ENCODE results near the gene ZNF853.
"Not testable (repeated sequence)": the region's sequence is repeated elsewhere in the genome, so short reads cannot be mapped to it uniquely, and the experiment has no call there.

Gene ZNF853

DNA sequence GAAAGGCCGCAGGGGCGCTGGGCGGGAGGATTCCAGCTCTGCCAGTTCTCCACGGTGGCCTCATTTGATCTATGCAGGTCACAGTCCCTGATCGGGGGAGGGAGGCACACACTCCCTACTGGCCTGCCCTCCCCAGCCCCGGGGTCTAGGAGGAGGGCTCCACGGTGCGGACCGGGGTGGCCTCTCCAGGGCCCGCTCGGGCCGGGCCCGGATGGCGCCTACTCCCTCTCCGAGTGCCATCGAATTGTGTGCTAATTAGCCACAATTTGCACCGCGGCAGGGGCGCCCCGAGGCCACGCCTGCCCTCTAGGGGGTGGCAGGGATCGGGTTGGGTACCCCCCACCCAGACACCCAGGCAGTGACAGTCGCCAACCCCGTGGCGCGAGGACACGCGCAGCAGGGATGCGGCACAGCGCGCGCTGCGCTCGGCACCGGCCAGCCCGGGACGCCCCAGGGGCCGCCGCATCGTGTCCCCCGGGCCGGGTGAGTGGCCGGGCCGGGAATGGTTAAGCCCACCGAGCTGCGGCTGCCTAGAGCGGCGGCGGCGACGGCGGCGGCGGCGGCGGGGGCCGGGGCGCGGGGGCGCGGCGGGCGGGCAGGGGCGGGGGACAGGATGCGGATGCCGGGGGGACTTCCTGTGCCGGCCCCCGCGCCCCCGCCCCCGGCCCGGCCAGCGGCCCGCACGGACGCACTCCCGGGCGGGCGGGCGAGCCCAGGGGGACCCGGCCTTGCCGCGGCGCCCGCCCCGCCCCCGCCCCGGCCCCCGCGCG is at the start of gene ZNF853:
ZNF853 (plus strand) TSS at position 658 of the 770 bp plus-strand sequence. CDS start 565 bp downstream, outside the sequence.
- no peak for DNase-seq (ENCODE audit: low read depth)

DNA sequence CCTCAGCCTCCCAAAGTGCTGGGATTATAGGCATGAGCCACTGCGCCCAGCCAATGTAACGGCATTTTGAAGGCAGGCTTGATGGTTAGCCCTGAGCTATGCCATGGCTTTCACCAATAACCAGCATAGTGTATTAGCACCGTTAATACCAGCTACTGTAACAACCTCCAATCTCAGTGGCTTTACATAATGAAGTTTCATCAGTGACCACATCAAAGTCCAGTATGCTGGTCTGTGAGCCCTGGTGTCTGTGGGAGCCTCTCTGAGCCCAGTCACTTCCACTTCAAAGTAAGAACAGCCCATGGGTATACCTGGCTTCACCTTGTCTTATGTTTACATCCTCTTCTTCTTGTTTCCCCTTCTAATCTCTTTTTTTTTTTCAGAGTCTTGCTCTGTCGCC is 49.8 kb upstream of the ZNF853 start:
- DNase-seq (ENCODE audit: low read depth), result no peak

DNA sequence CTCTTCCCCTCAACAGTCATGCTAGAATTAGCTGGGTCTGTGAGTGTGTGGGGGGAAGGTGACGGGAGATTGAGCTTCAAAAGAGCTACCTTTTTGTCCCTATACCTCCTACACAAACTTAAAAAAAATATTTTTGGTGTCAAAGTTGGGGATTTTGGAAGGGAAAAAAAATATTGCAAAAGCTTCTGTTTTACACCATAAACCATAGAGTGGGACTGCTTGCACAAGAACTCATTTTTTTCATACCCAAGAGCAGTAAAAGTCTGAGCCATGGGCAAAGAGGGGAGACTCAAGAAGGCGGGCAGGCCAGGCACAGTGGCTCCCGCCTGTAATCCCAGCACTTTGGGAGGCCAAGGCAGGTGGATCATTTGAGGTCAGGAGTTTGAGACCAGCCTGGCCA is 47.5 kb upstream of the ZNF853 start:
- no peak for DNase-seq (ENCODE audit: low read depth)

DNA sequence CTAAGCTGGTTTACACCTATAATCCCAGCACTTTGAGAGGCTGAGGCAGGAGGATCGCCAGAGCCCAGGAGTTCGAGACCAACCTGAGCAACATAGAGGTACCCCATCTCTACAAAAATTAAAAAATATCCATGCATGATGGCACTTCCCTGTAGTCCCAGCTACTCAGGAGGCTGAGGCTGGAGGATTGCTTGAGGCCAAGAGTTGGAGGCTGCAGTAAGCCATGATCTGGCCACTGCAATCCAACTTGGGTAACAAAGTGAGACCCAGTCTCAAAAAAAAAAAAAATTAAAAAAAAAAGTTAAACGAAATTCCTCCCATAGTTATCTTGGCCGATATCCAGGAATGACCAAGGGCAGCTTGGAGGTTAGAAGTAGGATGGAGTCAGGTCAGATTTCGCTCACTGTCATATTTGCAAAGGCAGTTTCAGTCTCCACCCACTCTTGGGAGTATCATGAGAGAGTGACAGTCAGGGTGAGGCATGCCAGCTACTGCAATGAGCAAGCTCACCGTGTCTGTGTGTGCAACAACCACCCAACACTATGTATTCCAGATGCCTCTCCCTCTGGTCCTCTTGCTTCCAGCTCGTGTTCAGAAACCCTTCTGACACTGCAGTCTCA is 44.1 kb upstream of the ZNF853 start:
- DNase-seq (ENCODE audit: low read depth), result no peak

DNA sequence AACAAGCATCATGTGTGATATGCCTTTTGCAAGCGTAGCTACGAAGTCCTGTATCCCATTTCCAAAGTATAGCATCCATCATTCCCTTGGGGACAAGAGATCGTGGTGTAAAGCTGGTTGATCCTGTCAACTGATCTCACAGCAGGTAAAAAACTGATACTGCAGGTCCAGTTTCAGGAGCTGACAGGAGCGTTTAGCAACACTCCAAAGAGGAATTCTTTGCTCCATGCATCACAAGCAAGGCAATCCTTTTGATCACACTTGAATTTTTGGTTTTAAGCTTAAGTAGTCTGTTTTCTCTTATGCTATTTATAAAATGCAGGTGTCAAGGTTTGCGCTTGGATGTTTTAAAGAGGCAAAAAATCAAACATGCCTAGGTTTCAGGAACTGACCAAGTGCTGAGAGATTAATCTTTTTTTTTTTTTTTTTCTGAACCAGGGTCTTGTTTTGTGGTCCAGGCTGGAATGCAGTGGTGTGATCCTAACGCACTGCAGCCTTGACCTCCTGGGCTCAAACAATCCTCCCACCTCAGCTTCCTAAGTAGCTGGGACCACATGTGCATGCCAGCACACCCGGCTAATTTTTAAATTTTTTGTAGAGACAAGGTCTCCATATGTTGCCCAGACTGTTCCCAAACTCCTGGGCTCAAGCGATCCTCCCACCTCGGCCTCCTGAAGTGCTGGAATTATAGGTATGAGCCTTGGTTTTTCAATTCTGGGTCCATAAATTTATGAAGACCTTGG is 40.0 kb upstream of the ZNF853 start:
- no peak for DNase-seq (ENCODE audit: low read depth)

DNA sequence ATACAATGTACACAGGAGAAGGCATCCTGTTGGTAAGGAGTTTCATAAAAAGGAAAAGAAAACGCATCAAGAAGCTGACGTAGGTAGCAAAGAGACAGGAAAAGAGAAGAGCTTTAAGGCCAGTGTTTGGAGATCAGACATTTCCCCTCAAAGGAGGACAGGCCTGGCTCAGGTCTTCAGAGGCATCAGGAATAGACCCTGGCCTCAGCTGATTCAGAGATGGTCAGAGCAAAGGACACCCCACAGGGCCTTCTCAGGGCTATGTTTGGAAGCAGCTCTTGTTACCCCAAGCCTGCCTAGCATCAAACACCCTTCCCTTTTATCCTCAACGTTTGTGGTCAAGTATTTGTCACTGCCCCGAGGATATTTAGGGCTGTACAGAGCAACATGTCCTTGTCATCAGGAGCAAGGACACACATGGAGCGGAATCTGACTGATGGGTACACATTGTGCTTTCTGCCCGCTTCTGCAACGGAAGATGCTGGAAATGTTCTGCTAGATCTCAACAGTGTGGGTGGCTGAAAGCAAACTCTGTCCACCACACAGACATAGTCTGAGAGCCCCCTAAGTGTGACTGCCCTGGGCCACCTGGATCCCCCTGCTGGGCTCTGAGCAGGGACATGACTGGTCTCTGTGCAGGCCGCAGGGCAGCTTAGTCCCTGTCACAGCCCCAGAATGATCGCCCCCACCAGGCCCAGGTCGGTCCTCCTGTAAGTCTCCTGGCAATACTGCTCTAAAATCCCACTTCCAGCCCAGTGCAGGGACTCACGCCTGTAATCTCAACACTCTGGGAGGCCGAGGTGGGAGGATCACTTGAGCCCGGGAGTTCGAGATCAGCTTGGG is 39.2 kb upstream of the ZNF853 start:
- DNase-seq (ENCODE audit: low read depth), result no peak

DNA sequence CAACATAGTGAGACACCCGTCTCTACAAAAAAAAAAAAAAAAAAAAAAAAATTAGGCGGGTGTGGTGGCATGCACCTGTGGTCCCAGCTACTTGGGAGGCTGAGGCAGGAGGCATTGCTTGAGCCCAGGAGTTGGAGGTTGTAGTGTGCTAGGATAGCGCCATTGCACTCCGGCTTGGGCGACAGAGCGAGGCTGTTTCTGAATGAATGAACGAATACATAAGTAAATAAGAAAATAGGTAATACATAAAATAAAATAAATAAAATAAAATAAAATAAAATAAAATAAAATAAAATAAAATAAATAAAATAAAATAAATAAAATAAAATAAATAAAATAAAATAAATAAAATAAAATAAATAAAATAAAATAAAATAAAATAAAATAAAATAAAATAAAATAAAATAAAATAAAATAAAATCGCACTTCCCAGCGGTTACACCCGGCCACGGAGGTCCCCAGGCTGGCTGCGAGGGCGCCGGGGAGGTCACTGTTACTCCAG is 38.5 kb upstream of the ZNF853 start:
- not testable (repeated sequence) for DNase-seq (ENCODE audit: low read depth)

DNA sequence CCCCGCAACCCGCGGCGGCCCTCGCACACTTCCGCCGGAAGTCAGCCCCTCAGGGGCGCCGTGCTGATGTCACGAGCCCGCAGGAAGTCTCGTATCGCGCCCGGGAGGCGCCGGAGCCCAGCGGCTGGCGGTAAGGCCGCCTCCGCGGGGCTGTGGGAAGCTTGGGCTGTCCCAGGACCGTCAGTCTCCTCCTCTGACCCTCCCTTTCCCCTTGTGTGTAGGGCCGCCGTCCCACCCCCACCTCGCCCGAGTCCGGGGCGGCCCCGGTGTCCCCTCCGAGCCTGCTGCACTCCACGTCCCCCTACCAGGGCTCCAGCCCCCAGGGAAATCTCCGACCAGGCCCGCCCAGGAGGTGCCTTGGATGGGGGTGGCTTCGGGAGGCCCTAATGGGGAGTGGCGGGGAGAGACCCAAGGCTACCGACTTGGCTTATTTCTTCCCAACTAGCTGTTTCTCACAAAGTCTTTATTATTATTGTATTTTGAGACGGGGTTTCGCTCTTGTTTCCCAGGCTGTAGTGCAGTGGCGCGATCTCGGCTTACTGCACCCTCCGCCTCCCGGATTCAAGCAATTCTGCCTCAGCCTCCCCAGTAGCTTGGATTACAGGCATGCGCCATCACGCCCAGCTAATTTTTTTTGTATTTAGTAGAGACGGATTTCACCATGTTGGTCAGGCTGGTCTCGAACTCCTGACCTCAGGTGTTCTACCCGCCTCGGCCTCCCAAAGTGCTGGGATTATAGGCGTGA is 37.9 kb upstream of the ZNF853 start, which contains the start of gene ZDHHC4:
ZDHHC4 (plus strand) TSS at position 86 of the 745 bp plus-strand sequence. CDS start 3,108 bp downstream, outside the sequence.
- DNase-seq (ENCODE audit: low read depth), result peak; percentile 89

DNA sequence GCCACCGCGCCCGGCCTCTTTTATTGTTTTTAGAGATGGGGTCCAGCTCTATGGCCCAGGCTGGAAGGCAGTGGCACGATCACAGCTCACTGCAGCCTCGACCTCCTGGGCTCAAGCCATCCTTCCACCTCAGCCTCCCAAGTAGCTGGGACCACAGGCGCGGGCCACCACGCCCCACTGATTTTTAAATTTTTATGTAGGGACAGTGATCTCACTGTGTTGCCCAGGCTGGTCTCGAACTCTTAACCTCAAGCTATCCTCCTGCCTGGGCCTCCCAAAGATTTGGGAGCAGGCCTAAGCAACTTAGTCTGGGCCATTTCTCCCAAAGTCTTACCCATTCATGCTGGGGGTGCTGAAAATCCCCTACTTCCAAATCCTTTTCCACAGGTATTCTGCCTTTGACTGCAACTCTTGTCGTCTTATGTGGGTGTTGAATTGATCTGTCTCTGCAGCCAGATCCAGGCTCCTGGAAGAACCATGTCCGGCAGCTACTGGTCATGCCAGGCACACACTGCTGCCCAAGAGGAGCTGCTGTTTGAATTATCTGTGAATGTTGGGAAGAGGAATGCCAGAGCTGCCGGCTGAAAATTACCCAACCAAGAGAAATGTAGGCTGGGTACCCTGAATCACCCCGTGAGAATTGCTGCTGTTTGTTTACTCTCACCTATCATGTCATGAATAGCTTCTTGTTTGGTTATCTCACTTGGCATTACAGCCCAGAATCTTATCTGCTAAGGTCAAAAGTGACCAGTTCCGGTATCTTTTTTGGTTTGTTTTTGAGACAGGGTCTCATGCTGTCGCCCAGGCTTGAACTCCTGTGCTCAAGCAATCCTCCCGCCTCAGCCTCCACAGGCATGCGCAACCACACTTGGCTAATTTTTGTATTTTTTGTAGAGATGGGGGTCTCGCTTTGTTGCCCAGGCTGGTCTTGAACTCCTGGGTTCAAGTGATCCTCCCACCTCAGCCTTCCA is 37.0 kb upstream of the ZNF853 start:
- peak; percentile 41 for DNase-seq (ENCODE audit: low read depth)

DNA sequence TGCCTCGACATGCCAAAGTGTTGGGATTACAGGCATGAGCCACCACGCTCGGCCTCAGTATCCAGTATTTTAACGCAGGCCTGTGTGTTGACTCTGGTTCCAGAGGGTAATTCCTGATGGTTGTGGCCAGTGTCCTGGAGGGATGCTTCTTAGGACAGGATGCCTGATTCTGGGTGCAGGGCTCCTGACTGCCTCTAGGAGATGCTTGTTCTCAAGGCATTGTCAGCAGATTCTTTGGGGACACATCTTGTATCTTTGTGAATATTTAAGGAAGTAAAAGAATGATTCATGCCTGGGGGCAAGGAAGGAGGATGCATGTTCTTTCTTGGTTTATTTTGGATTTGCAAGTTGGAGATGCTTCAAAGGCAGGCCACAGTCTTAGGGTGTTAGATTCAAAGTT is 36.0 kb upstream of the ZNF853 start:
- peak; percentile 31 for DNase-seq (ENCODE audit: low read depth)

DNA sequence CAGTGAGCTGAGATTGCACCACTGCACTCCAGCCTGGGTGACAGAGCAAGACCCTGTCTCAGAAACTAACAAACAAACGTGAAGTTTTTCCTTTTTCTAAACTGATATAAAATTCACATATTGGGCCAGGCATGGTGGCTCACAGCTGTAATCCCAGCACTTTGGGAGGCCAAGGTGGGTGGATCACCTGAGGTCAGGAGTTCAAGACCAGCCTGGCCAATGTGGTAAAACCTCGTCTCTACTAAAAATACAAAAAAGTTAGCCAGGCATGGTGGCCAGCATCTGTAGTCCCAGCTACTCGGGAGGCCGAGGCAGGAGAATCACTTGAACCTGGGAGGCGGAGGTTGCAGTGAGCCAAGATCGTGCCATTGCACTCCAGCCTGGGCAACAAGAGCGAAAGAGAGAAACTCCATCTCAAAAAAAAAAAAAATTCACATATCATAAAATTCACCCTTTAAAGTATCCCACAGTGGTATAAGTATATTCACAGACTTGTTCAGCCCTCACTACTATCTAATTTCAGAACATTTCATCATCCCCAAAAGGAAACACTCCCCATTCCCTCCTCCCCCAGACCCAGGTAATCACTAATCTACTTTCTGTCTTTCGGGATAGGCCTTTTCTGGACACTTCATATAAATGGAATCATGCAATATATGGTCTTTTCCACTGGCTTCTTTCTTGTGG is 29.5 kb upstream of the ZNF853 start:
- not testable (repeated sequence) for DNase-seq (ENCODE audit: low read depth)

DNA sequence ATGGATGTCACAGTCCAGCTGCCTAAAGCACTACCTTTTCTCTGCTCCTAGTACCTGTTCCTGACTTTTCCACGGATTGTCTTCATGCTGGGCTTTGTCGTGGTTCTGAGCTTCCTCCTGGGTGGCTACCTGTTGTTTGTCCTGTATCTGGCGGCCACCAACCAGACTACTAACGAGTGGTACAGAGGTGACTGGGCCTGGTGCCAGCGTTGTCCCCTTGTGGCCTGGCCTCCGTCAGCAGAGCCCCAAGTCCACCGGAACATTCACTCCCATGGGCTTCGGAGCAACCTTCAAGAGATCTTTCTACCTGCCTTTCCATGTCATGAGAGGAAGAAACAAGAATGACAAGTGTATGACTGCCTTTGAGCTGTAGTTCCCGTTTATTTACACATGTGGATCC is 26.8 kb upstream of the ZNF853 start:
- no peak for DNase-seq (ENCODE audit: low read depth)

DNA sequence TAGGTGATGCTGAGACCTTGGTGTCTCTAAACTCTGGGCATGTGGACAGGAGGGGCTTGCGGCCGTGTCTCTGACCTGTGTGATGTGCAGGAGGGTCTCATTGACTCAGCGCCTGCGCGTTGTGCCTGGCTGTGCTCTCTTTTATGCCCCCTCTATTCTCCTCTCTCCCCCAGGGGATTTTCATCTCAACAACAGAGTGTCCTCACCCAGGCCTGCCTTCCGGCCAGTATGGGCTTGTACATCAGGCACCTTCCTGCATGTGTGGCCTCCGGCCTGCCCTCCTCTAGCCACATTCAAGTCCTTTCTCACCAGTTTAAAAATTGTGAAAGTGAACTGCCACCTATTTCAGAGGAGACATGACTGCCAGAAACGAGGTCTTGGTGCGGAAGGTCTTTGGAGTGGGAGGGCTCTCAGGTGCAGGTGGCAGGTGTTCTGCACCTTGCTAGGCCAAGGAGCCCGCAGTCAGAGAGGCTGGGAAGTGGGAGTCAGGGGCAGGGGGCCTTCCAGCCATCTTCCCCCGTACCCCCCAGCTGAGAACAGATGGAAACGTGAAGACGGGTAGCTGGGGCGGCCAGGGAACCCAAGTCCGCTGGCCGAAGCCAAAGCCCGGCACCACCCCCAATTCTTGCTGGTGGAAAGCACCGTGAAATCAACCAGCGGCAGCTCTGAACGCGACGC is 26.1 kb upstream of the ZNF853 start:
- DNase-seq (ENCODE audit: low read depth), result no peak

DNA sequence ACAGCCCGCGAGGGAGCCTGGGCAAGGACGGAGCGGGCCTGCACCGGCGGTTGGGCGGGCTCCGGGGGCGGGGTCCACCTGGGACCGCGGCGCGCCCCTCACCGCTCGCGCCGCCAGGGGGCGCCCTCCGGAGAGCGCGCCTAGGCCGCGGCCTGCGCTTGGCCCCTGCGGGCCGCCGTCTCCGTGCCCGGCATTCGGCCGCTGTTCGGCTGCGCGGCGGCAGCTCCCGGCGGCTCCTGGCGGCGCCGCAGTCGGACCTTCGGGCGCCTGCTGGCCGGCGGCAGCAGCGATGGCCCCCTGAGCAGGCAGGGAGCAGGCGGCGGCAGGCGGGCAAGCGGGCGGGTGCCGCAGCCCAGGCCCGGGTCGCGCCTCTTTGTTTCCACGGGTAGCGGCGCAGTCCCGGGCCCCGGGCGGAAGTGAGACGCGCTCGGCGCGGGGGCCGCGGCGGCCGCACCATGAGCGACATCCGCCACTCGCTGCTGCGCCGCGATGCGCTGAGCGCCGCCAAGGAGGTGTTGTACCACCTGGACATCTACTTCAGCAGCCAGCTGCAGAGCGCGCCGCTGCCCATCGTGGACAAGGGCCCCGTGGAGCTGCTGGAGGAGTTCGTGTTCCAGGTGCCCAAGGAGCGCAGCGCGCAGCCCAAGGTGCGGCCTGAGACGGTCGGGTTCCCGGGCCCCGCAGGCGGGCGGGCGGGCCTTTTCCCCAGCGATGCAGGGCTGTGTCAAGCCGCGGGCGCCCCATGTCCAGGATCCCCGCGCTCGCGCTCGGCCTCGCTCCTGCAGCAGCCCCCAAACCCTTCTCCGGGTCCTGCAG is 25.4 kb upstream of the ZNF853 start, which contains the start of gene INTS15:
INTS15 (plus strand) TSS at position 193 of the 816 bp plus-strand sequence; CDS start at position 456, 263 bp downstream.
- DNase-seq (ENCODE audit: low read depth), result peak; percentile 81

DNA sequence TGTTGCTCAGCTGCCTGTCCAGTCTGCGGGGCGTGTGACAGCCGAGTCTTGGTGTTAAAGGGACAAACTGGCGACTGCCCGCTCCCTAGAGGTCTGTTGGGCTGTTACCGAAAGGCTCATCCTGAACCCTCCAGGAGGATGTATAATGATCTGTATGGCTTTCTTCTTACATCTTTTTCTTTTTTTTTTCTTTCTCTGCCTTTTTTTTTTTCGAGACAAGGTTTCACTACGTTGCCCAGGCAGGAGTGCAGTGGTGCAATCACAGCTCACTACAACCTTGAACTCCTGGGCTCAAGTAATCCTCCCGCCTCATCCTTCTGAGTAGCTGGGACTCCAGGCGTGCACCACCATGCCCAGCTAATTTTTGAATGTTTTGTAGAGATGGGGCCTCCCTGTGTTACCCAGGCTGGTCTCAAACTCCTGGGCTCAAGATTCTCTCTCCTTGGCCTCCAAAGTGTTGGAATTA is 24.7 kb upstream of the ZNF853 start:
- DNase-seq (ENCODE audit: low read depth), result peak; percentile 31

DNA sequence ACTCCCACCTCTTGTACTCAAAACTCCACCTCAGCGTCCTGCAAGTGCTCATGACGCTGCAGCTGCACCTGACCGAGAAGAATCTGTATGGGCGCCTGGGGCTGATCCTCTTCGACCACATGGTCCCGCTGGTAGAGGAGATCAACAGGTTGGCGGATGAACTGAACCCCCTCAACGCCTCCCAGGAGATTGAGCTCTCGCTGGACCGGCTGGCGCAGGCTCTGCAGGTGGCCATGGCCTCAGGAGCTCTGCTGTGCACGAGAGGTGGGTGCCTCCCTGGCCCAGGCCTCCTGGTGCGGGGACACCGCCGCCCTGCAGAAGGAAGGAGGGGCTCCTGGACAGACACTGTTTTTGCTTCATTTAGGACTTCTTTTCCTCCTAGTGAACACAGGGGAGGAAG is 15.3 kb upstream of the ZNF853 start:
- DNase-seq (ENCODE audit: low read depth), result no peak

DNA sequence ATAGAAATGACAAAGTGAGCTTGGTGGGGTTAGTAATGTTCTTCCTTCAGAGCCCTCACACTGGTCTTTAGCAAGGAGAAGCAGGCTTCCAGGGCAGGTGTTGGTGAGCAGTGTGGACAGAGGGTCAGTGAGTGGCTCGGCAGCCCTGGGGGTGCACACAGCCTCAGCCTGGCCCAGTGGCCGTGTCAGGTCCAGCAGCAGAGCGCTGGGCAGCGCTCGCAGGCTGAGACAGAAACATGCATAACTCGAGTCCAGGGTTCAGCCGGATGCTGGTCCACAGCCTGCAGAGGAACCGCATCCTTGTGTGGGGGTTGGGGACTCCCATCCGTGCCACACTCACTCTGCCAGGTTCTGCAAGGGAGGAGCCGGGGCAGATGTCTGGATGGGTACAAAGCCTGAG is 11.0 kb upstream of the ZNF853 start:
- DNase-seq (ENCODE audit: low read depth), result no peak
